A673 (cell line): ENCODE measurements around the gene MTHFD1L.

Source experiments
- EZH2 ChIP-seq: fragments of 200-600 bp; sonication (generic); IDR thresholded peaks from 2 replicates; pipeline ENCODE4 v1.6.1; 2017; ENCODE audit warnings: borderline replicate concordance, low read depth, mild to moderate bottlenecking, mixed read lengths, antibody characterized with exemption, low read length; ENCODE audit not compliant: poor library complexity, severe bottlenecking
- TF ChIP-seq, protein P1 (sequence below): fragments of 300-800, 200-600 bp; sonication (generic); conservative IDR thresholded peaks from 2 replicates; pipeline ENCODE4 v1.5.1; 2017; ENCODE audit warnings: low read depth, mild to moderate bottlenecking, antibody characterized with exemption, low read length, moderate library complexity, mixed read lengths

DNA sequence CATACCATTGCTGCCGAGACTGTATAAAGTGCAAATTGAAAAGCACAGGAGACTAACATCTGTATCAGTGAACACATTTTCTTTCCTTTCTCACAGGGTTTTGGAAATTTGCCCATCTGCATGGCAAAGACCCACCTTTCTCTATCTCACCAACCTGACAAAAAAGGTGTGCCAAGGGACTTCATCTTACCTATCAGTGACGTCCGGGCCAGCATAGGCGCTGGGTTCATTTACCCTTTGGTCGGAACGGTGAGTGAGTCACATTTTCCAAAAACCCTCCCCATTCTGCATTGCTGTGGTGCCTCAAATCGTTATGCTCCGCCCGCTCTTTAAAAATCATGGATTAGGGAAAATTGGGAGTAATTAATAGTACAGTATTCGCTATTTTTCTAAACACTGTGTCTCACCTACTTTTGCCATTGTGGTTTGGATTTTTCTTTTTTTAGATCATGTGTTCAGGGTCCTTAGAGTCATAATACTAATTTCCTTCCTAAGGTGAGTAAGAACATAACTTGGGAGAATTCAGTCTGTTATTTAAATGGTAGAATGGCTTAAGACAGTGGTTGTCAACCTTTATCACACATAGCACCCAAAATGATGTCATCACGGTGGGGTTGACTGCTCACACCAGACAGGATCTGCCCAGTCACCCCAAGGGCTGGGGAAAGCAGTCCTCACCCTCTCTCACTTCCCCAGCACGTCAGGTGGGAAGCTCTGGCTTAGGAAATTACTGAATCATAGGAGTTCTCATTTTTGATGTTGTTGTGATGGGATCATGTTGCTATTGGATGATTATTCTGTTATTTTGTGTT is 171.6 kb downstream of the MTHFD1L start:
- TF ChIP-seq, protein P1, sequence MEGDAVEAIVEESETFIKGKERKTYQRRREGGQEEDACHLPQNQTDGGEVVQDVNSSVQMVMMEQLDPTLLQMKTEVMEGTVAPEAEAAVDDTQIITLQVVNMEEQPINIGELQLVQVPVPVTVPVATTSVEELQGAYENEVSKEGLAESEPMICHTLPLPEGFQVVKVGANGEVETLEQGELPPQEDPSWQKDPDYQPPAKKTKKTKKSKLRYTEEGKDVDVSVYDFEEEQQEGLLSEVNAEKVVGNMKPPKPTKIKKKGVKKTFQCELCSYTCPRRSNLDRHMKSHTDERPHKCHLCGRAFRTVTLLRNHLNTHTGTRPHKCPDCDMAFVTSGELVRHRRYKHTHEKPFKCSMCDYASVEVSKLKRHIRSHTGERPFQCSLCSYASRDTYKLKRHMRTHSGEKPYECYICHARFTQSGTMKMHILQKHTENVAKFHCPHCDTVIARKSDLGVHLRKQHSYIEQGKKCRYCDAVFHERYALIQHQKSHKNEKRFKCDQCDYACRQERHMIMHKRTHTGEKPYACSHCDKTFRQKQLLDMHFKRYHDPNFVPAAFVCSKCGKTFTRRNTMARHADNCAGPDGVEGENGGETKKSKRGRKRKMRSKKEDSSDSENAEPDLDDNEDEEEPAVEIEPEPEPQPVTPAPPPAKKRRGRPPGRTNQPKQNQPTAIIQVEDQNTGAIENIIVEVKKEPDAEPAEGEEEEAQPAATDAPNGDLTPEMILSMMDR = no peak
- no peak for TF ChIP-seq EZH2
